Activated gamma-delta T cell treated with Interleukin-2 at 50 U/mL for 16 hours (primary cell): ENCODE results near the gene PGK2.
"Not testable (repeated sequence)": the region's sequence is repeated elsewhere in the genome, so short reads cannot be mapped to it uniquely, and the experiment has no call there.

ENCODE experiments used
- DNase-seq: peaks from one replicate; pipeline ENCODE4 v3.0.0-alpha.2; 2020

Gene PGK2

GRCh38 chr6:49787176-49787575, at the start of gene PGK2:
TSS of gene PGK2 (minus strand) at chr6:49787285. CDS start at chr6:49787187, 98 bp downstream.
- no peak for DNase-seq

- DNase-seq = no peak
Observed at GRCh38 chr6:49835140-49835539, 48.1 kb upstream of the PGK2 start.

GRCh38 chr6:49833386-49833785, 46.3 kb upstream of the PGK2 start:
- DNase-seq = no peak

- no peak for DNase-seq
Observed at GRCh38 chr6:49826743-49827406, 39.8 kb upstream of the PGK2 start.

DNA sequence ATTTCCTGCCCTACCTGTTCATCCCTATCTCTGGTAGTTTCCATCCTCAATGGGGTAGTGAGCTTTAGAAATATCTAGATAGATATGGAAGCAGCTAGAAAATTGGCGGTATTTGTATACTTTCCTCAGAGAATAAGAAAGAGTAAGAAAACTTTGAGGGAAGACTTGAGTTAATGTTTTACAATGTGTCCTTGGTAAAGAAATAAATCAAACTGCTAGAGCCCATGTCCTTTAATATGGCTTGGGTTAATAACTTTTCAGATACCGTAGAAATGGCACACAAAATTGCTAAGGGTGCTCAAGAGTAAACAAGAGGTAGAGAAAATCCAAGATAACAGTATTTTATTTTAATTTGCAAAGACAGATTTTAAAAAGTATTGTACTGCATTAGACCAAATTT, 28.1 kb upstream of the PGK2 start:
- no peak for DNase-seq

DNA sequence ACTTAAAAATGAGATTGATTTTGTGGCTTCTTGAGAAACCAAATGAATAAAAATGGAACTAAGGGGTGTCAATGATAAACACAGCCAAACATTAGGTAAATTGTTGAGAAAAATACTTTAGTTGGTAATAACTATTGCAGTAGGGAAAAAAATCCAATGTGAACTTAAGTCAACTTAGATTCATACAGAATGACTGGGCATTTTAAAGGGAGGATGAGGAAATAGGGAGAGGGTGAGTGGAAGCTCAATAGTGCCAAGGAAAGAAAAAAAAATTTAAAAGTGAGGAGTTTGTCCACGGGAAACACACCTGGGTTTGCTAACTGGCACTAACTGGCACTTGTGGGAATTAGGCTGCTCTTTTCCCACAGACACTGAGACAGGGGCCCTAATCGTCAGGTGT, 26.2 kb upstream of the PGK2 start:
- DNase-seq = no peak

GRCh38 chr6:49806145-49806544, 19.1 kb upstream of the PGK2 start:
- DNase-seq = no peak

- no peak for DNase-seq
Observed at GRCh38 chr6:49805246-49805645, 18.2 kb upstream of the PGK2 start.

GRCh38 chr6:49801525-49801924, 14.4 kb upstream of the PGK2 start:
- no peak for DNase-seq

GRCh38 chr6:49799090-49799489, 12.0 kb upstream of the PGK2 start:
- DNase-seq = no peak

DNA sequence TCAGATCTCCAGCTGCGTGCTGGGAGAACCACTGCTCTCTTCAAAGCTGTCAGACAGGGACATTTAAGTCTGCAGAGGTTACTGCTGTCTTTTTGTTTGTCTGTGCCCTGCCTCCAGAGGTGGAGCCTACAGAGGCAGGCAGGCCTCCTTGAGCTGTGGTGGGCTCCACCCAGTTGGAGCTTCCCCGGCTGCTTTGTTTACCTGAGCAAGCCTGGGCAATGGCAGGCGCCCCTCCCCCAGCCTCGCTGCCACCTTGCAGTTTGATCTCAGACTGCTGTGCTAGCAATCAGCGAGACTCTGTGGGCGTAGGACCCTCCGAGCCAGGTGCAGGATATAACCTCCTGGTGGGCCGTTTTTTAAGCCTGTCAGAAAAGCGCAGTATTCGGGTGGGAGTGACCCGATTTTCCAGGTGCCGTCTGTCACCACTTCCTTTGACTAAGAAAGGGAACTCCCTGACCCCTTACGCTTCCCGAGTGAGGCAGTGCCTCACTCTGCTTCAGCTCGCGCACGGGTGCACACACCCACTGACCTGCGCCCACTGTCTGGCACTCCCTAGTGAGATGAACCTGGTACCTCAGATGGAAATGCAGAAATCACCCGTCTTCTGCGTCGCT, 9.9 kb upstream of the PGK2 start:
- not testable (repeated sequence) for DNase-seq

DNA sequence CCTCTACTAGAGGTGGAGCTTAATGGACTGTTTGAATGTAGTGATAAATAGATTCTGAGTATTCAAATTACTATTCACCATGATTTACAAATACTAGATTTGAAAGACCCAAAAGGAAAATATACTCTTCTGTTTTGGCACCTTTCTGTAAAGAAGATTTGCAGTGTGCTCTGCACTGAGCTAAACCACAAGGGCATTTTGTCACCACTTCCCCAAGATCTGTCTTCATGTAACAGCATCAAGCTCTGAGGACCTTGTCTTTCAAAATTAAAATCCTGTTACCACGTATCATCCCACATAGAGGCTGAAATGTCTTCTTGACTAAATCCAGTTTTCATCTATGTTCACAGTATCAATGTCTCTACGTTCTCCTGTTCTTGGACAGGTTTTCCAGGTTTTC, 3.3 kb upstream of the PGK2 start:
- no peak for DNase-seq

DNA sequence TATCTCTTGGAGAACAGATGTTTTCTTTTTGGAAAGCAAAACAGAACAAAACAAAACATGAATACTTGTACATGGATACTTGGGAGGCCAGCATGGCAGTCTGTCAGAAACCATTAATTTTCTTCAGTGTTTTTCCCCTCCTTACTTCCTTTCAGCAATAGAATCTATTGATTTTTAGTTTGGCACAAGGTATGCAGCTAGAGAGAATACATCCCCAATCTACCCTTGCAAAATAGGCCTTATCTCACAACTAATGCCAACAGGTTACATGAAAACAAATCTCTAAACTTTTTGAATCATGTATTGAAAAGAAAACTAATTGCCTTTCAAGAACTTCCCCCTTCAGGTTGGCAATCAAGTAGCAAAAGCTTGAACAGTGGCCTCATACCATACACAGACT, 2.8 kb downstream of the PGK2 start:
- DNase-seq = no peak

DNA sequence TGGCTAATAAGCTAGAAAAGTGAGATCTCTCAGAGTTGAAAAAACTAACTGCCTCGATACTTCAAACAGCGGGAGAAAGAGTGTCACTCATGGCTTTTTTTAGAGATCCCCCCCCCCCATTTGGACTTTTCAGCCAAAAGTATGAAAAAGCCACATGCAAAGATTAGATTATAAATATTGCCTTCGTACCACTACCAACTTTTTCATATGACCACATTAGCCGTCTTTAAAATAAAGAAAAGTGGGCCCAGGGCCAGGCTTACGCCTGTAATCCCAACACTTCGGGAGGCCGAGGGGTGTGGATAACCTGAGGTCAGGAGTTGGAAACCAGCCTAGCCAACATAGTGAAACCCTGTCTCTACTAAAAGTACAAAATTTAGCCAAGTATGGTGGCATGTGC, 4.4 kb downstream of the PGK2 start:
- no peak for DNase-seq

DNA sequence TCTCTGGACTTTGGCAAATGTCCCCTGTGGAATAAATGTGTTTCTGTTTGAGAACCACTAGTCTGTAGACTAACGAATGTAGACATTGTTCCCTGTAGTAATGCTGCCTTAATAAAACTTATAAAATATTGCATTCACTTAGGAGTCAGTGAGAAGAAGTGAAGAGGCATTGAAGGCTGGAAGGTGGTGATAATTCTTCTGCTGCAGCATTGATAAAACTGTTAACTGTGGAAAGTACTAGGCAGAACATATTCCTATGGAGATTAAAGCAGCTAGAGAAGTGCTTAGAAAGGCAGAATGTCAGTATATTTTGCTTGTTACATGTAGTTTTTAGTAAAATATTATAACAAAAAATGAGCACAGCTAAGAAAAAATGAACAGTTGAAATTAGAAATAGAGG, 4.8 kb downstream of the PGK2 start:
- DNase-seq = no peak

- no peak for DNase-seq
Observed at GRCh38 chr6:49776444-49776843, 10.6 kb downstream of the PGK2 start.

DNA sequence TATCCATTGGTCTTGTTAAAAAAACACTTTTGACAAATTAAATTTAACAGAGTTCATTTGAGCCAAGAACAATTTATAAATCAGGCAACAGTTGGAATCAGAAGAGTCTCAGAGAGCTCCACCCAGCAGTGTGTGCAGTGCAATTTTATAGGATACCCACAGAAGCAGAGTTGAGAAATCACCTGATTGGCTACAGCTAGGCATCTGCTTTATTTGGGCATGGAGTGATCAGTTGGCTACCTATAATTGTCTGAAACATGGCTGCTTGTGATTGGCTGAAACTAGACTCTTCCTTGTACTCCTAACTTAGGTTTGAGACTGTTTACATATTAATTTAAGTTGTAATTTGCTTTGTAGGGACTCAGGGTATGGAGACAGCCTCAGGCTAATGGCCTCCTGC, 12.0 kb downstream of the PGK2 start:
- no peak for DNase-seq

- DNase-seq = no peak
Observed at GRCh38 chr6:49772285-49772684, 14.8 kb downstream of the PGK2 start.

GRCh38 chr6:49766762-49767161, 20.3 kb downstream of the PGK2 start:
- no peak for DNase-seq

DNA sequence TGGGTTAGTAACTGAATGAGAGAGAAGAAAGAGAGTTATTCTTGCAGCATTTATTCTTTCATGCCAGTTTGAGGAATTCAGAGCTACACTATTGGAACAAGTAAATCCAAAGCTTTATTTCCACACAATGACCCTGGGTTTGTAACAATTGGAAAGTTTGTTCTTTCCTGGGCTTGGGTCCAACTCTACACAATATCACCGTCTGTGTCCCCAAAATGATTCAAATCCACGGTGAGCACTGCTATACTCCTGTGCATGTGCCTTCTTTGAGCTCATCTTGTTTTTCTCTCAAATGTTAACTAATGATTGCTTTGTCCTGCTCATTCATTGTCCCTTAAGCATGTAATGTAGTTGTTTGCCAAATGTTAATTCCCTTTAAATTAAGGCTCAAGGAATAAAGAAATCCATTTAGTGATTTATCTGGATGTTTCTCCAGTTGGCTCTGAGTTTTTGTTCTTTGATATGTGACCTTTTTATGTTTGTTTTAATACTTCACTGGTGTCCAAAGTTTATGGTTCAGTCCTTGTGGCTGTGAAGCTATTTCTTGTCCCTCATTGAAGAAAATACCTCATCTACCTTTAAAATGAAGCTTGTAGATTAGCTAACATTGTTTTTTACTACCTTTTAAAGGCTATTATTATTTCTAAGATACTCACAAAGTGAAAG, 22.4 kb downstream of the PGK2 start:
- DNase-seq = no peak

GRCh38 chr6:49744259-49744658, 42.8 kb downstream of the PGK2 start, which contains the start of gene CRISP3:
TSS of gene CRISP3 (minus strand) at chr6:49744388. CDS start at chr6:49744367, 21 bp downstream.
- no peak for DNase-seq

GRCh38 chr6:49743429-49743828, 43.7 kb downstream of the PGK2 start:
- no peak for DNase-seq

DNA sequence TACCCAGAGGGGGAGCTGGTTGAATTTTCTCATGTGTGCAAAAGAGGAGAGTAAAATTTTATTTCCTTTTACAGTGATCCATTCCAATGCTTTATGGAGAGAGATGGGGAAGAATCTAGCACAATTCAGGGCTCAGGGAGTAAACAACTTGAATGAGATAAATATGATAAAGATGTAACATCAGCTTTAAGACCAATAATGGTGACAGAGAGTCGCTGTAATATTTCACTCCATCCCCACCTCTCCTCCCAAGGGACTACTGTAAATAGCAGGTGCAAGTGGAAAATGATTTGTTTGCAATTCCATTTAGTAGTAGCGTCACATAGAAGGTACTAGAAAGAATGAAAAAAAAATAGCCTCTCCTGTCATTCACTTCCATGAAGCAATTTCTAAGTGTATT, 47.7 kb downstream of the PGK2 start:
- no peak for DNase-seq

DNA sequence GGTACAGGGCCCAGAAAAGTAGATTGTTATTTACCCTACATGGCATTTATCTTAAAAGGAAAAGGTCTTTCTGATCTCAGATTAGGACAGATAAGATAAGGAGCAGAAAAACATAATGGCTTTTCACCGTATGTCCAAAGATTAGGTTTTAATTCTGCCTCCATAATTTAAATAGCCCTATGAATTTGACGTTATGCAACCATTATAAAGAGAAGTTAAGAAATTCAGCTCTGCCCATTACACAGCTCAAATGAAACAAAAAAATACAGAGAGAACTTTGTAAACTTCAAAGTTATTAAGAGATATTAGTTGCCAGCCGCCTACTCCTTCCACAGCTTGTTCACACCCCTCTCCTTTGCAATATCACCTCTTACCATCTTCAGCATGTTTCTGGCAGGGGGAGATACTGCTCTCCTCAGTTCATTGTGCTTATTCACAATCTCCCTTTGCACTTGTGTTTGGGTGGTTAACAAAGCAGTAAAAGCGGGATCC, 51.0 kb downstream of the PGK2 start:
- no peak for DNase-seq
